WTC11 (cell line): ENCODE data around the gene ERAP2.

Experiments used
- ARID4B ChIP-seq: sonication (generic); formaldehyde crosslinking; IDR thresholded peaks from 2 replicates; pipeline ENCODE4 v1.8.0; 2023; ENCODE audit warnings: missing genetic modification reagents, mild to moderate bottlenecking, borderline replicate concordance
- ATF1 ChIP-seq: sonication (generic); formaldehyde crosslinking; IDR thresholded peaks from 2 replicates; pipeline ENCODE4 v1.8.1; 2023; ENCODE audit warnings: mild to moderate bottlenecking, moderate library complexity, missing genetic modification reagents
- CTCF ChIP-seq: fragments of 200-600 bp; IDR thresholded peaks from 2 replicates; pipeline ENCODE4 v1.8.0; 2022; ENCODE audit warnings: antibody characterized with exemption
- JUN ChIP-seq: sonication (generic); formaldehyde crosslinking; IDR thresholded peaks from 2 replicates; pipeline ENCODE4 v1.8.0; 2023; ENCODE audit warnings: mild to moderate bottlenecking, missing genetic modification reagents
- NFYB ChIP-seq: sonication (generic); formaldehyde crosslinking; conservative IDR thresholded peaks from 2 replicates; pipeline ENCODE4 v1.8.0; 2022; ENCODE audit warnings: low read depth, missing genetic modification reagents
- SMAD3 ChIP-seq: sonication (generic); formaldehyde crosslinking; IDR thresholded peaks from 2 replicates; pipeline ENCODE4 v1.8.0; 2022; ENCODE audit warnings: missing genetic modification reagents, mild to moderate bottlenecking, borderline replicate concordance
- USF2 ChIP-seq: sonication (generic); formaldehyde crosslinking; IDR thresholded peaks from 2 replicates; pipeline ENCODE4 v1.8.1; 2023; ENCODE audit warnings: mild to moderate bottlenecking, missing genetic modification reagents, moderate library complexity
- ZNF512 ChIP-seq: sonication (generic); formaldehyde crosslinking; IDR thresholded peaks from 2 replicates; pipeline ENCODE4 v1.8.1; 2022; ENCODE audit warnings: missing genetic modification reagents, borderline replicate concordance

- TF ChIP-seq CTCF (no peak), ARID4B (no peak), NFYB (CRISPR knock-in tag) (no peak), USF2 (no peak), SMAD3 (no peak), ZNF512 (no peak), JUN (CRISPR knock-in tag) (no peak), ATF1 (CRISPR knock-in tag) (no peak)
Measured at GRCh38 chr5:96966801-96967200, 90.5 kb downstream of the ERAP2 start.
